Omental fat pad (tissue), 4 donors: ENCODE results near the gene PCED1B. TPM values are rescaled to one million over a fixed set of nuclear protein-coding genes. Genes with fewer than 3 reads are reported as not detected.
"Not testable (repeated sequence)": the region's sequence is repeated elsewhere in the genome, so short reads cannot be mapped to it uniquely, and the experiment has no call there.

Experiments used
- ATAC-seq: fragments of 150-250 bp; one replicate; pipeline ENCODE4 v1.9.1; 2016; ENCODE audit warnings: mild to moderate bottlenecking, moderate library complexity; ENCODE audit not compliant: low FRiP score
- DNase-seq: peaks from one replicate; pipeline ENCODE4 v3.0.0-alpha.2; 2019; ENCODE audit warnings: low spot score
- total RNA-seq, 4 donors: library from RNA; depleted of rRNA; stranded (reverse); fragments of >200 nt; gene quantifications; one replicate each; pipeline ENCODE4 v1.1.0, GENCODE V29; 2016
- TF ChIP-seq, protein P1 (sequence below), 3 donors: fragments of 450-650 bp; IDR thresholded peaks; one replicate each; pipeline ENCODE4 v1.5.1; 2016 to 2017; ENCODE audit warnings: antibody characterized with exemption in 3 of 3, mild to moderate bottlenecking in 3 of 3, moderate library complexity in 2 of 3

Gene PCED1B
- total RNA-seq, 4 donors from 2014 or later = 1.9 to 5.7 (median 3.8) TPM

DNA sequence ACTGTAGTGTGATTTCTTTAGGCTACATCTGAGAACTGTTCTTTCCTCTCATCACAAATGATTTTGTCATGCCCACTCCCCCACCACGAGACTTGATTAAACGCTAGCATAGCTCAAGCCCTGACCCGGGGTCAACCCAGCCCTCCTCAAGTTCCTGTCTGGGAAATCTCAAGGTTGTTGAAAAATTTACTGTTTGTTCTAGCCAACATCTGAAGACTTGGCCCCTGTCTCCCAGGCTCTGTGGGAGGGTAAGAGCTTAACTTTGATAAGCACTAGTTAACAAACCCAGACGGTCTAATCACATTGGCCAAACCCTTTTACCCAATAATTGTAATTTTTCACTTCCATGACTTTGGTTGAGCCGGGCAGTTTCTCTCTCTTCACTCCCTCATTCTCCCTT is 86.5 kb downstream of the PCED1B start:
- DNase-seq (no peak), ATAC-seq (peak; percentile 76)
- TF ChIP-seq, protein P1, sequence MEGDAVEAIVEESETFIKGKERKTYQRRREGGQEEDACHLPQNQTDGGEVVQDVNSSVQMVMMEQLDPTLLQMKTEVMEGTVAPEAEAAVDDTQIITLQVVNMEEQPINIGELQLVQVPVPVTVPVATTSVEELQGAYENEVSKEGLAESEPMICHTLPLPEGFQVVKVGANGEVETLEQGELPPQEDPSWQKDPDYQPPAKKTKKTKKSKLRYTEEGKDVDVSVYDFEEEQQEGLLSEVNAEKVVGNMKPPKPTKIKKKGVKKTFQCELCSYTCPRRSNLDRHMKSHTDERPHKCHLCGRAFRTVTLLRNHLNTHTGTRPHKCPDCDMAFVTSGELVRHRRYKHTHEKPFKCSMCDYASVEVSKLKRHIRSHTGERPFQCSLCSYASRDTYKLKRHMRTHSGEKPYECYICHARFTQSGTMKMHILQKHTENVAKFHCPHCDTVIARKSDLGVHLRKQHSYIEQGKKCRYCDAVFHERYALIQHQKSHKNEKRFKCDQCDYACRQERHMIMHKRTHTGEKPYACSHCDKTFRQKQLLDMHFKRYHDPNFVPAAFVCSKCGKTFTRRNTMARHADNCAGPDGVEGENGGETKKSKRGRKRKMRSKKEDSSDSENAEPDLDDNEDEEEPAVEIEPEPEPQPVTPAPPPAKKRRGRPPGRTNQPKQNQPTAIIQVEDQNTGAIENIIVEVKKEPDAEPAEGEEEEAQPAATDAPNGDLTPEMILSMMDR (IDR thresholded peaks at IDR 0.05) = no peak

DNA sequence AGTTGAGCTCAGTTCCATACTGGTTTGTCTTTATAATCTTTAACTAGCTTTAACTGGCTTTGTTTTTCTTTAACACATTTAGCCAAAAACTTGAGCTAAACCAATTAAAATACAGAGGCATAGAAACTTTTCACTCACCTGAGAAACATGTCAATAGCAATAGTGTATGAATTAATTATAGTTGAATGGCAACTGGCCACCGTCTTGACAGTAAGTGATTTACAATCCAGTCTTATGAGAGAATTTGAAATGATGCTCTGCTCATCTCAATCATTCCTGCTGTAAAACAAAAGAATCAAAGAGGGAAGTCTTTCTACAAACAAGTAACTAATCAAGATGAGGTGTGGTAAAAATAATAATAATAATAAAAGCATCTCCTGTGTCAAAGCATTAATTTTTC is 86.9 kb downstream of the PCED1B start:
- TF ChIP-seq, protein P1 (IDR thresholded peaks at IDR 0.05) = no peak
- DNase-seq (no peak), ATAC-seq (no peak)

DNA sequence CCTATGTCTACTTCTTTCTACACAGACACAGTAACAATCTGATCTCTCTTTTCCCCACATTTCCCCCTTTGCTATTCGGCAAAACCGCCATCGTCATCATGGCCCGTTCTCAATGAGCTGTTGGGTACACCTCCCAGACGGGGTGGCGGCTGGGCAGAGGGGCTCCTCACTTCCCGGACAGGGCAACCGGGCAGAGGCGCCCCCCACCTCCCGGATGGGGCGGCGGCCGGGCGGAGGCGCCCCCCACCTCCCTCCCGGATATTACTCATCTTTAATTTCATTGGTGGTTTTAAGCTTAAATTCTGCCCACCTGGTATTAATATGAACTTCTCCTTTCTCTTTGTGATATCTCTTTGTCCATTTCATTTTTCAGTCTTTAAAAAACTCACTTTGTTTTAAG is 90.9 kb downstream of the PCED1B start:
- DNase-seq, ATAC-seq: not testable (repeated sequence)

DNA sequence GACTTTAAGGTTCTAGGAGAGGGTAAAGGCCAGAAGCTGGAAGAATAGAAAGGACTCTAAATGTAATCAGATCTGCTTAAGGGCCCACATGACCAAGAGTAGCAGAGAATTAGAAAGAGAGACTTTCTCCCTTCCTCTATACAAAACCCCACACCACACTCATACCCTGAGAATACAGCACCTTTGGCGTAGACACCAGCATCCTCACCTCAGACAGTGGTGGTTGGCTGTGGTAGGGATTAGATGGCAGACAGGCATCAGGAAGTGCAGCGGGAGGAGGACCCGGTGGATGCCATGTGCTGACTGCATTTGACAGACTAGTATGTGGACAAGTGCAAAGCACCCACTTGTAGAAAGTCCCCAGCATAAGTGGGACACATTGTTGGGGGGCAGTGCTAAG is 98.6 kb downstream of the PCED1B start:
- TF ChIP-seq, protein P1 (IDR thresholded peaks at IDR 0.05) = no peak
- DNase-seq = no peak
- ATAC-seq = no peak

DNA sequence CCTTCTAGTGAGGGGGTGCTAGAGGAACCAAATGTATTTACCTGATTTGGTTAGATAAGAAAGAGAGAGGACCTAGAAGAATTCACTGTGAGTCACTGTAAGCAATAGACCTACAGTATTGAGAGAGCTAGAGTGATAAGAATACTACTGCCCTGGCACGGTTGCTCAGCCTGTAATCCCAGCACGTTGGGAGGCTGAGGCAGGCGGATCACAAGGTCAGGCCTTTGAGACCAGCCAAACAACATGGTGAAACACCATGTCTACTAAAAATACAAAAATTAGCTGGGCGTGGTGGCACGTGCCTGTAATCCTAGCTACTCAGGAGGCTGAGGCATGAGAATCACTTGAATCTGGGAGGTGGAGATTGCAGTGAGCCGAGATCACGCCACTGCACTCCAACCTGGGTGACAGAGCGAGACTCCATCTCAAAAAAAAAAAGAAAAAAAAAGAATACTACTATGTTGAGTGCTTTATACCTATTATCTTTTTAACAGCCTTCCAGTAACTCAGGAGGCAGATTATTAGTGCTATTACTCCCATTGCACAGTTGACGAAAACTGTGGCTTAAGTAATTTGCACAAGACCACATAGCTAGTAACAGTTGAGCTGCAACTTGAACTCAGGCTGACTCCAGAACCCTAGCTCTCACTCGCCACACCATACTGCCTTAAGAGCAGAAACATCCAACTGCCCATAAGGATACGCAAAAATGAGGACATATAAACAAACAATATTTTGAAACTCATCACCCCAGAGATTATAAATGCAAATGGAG is 102.9 kb downstream of the PCED1B start:
- not testable (repeated sequence) for DNase-seq, ATAC-seq

DNA sequence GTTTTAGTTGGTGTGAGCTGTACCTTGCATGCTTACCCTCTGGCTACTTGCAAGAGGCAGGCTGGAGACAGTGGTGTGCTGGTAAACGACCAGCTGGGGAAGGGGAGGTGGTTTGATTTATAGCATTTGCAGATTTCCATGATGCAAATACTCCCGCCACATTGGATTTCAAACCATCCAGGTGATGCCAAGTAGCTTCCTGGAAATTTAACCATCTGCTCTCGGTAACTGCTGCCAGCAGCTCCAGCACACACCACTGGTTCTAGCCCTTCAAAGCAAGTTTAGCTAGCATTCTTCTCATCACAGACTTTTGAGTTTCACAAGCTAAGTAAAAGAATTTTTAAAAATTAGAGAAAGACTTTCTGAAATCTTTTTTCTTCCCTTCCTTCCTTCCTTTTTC is 104.8 kb downstream of the PCED1B start:
- ATAC-seq = no peak
- no peak for DNase-seq
- TF ChIP-seq, protein P1 (IDR thresholded peaks at IDR 0.05) = no peak

DNA sequence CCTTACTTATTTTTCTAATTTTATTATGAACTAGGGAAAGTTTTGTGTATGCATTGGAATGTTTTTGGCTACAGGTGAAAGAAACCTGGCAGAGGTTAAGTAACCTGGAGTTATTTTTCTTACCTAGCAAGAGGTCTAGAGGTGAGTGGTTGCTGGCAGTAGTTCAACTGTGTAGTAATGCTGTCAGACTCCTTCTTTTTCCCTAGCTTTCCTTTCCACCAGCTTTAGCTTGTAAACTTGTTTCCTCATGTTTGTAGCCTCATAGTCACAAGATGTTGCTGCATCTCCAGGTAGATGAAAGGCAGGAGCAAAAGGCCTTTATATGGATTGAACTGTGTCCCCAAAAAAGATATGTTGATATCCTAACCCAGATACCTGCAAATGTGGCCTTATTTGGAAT is 105.4 kb downstream of the PCED1B start:
- TF ChIP-seq, protein P1 (IDR thresholded peaks at IDR 0.05) = no peak
- peak; percentile 60 for ATAC-seq
- DNase-seq = no peak

DNA sequence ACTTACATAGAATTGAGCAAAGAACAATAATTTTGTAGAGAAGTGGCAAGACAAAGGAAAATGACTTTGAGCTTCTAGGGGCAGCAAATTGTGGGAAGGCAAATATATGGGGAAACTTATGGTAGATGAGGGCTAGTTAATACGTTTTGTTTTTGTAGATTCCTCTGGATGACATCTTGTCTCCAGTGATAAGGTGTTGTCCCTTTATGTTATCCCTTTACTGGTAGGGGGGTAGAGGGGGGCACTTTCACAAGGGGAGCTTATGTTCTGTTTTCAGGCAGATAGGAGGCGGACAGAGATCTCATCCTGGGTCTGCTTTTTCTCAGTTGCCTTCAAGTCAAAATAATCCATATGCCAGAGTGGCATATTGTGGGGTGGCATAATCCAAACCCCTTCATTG is 106.8 kb downstream of the PCED1B start:
- DNase-seq = no peak
- ATAC-seq = no peak
- TF ChIP-seq, protein P1 (IDR thresholded peaks at IDR 0.05) = no peak
